Measurements from ENCODE around the gene PPP1R9A.

The PPP1R9A gene

DNA sequence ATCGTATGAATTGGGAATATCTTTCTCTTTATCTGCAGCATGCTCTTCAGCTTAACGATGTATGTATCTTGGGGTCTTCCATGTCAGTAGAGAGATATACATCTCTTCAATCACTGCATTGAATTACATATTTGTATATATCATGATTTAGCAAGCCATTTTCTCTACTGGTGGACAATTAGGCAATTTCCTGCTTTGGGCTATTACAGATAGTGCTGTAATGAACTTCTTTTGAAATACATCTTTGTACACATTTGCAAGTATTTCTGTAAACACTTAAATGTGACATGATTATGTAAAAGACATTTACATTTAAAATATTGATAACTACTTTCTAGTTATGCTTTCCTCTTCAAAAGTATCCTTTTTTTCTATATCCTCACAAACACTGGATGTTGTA, 199.0 kb downstream of the PPP1R9A start:
- no peak for TF ChIP-seq ZFX (IDR thresholded peaks at IDR 0.05; ENCODE audit: borderline replicate concordance)
- TF ChIP-seq, protein P1, sequence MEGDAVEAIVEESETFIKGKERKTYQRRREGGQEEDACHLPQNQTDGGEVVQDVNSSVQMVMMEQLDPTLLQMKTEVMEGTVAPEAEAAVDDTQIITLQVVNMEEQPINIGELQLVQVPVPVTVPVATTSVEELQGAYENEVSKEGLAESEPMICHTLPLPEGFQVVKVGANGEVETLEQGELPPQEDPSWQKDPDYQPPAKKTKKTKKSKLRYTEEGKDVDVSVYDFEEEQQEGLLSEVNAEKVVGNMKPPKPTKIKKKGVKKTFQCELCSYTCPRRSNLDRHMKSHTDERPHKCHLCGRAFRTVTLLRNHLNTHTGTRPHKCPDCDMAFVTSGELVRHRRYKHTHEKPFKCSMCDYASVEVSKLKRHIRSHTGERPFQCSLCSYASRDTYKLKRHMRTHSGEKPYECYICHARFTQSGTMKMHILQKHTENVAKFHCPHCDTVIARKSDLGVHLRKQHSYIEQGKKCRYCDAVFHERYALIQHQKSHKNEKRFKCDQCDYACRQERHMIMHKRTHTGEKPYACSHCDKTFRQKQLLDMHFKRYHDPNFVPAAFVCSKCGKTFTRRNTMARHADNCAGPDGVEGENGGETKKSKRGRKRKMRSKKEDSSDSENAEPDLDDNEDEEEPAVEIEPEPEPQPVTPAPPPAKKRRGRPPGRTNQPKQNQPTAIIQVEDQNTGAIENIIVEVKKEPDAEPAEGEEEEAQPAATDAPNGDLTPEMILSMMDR (IDR thresholded peaks at IDR 0.05): no peak
- H3K27ac ChIP-seq: no peak overlapping the region

DNA sequence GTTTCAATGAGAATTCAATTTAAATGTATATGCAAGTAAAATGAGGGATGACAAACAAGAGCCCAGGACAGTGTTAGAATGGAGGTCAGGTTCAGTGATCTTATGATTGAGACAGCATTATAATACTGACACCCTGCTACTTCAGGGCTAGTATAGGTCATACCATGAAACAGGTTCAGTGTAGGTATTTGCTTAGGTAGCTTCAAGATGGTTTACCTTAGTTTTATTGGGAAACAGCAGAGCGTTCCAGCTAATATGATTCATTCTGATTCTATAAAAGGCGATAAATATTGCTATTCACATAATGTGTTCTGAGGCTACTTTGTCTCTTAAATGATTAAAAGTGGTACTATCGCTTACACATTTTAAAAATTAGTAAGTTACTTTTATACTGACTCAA, 203.3 kb downstream of the PPP1R9A start:
- TF ChIP-seq, protein P1 (IDR thresholded peaks at IDR 0.05): no peak
- no peak for TF ChIP-seq ZFX (IDR thresholded peaks at IDR 0.05; ENCODE audit: borderline replicate concordance)

DNA sequence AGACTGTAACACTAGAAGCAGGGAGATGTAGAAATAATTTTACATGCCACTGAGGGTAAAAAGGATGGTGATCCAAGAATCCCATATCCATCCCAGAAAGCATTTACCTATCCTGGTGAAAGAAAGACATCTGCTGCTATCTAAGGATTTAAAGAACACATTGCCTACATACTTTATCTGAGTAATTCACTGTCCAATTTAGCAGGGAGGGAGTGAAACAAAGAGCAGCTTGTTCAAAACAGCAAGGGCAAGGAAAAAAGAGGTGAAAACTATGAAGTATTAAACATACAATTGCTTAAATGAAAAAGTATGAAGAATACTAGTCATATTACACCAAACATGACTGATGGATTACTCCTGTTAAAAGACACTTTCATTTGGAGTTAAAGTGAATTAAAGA, 206.2 kb downstream of the PPP1R9A start:
- TF ChIP-seq, protein P1 (IDR thresholded peaks at IDR 0.05): no peak
- TF ChIP-seq ZFX (IDR thresholded peaks at IDR 0.05; ENCODE audit: borderline replicate concordance): no peak
- H3K27ac ChIP-seq: no peak overlapping the region

More for the DNA sequence above, 203.3 kb downstream of the PPP1R9A start:
- H3K27ac ChIP-seq: no peak overlapping the region

- no peak overlapping the region for H3K27ac ChIP-seq
- TF ChIP-seq, protein P1 (IDR thresholded peaks at IDR 0.05): no peak
- TF ChIP-seq ZFX (IDR thresholded peaks at IDR 0.05; ENCODE audit: borderline replicate concordance): no peak
Observed at GRCh38 chr7:95126053-95126709, 218.8 kb downstream of the PPP1R9A start.

DNA sequence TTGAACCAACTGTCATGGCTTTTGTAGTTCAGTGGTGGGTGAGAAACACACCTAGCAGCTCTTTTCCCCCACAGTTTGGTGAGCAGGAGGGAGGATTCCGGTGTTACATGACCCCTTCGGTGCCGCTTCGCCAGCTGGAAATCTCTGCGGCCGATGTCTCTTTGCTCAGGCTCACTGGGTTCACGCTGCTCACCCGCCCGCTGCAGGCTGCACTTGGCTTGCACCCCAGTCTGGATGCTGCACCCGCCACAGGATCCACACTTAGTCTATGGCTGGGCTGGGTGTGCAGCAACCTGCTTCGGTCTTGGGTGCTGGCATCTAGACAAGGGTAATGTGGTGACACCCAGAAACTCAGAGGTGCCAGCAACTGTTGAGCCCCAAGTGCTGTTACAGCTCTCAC, 225.1 kb downstream of the PPP1R9A start:
- H3K27ac ChIP-seq: no peak overlapping the region
- TF ChIP-seq, protein P1 (IDR thresholded peaks at IDR 0.05): no peak
- no peak for TF ChIP-seq ZFX (IDR thresholded peaks at IDR 0.05; ENCODE audit: borderline replicate concordance)

GRCh38 chr7:95139922-95140321, 232.5 kb downstream of the PPP1R9A start:
- no peak overlapping the region for H3K27ac ChIP-seq
- no peak for TF ChIP-seq ZFX (IDR thresholded peaks at IDR 0.05; ENCODE audit: borderline replicate concordance)
- TF ChIP-seq, protein P1 (IDR thresholded peaks at IDR 0.05): no peak

- H3K27ac ChIP-seq: no peak overlapping the region
- TF ChIP-seq, protein P1 (IDR thresholded peaks at IDR 0.05): no peak
Observed at GRCh38 chr7:95141755-95142154, 234.4 kb downstream of the PPP1R9A start.
